ENCODE measurements around the gene SMTNL2.
"Not testable (repeated sequence)": the region's sequence is repeated elsewhere in the genome, so short reads cannot be mapped to it uniquely, and the experiment has no call there.

Gene SMTNL2

DNA sequence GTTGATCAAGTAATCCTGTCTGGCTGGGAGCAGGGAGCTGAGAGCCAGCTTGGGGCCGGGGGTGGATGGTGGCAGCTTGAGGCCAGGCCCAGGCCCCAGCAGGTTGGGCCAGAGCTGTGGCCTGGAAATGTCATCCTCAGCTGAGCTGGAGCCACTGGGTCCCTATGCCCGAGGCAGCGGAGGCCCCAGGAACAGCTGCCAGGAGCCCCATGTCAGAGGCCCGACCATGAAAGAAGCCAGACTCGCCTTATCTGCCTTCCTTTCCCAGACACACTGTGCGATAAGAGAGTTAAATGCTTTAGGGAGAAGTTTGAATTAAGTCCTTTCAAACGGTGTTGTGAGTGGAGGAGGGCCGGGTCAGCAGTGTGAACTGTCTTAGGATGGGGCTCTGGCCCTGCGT, 3.5 kb downstream of the SMTNL2 start:
- DNase-seq, result no peak

- no peak for DNase-seq
These were observed 4.1 kb downstream of the SMTNL2 start for GRCh38 chr17:4588391-4588790.

DNA sequence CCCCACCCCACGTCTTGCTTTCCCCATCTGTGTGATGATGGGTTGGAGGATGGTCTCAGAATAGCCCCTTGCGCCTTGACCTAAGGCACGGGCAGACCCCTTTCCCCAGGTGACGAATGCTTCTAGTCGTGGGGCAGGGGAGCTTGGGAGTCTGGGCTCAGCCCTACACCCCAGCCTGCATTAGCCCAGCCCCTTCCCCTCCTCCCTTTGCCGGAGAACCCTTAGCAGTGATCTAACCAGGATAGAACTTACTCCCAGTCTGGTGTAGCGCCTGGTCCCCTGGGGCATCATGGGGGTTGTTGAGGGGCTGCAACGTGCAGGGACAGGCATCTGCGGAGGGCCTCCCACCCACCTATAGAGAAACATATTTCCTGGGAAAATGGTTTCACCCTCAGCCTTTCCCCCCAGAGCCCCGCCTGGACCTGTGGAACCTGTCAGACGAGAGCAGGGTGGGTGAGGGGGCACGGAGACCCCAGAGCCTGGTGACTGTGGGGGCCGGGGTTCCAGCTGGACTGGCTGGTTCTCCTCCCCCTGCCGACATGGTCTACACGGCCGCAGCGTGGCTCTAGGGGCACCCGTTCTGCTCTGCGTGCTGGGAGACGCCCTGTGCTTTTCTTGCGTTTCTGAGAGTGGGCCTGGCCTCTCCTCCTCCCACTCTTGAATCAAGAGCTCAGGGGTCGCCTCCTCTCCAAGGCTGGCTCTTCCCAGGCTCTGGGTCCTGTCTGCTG, 4.7 kb downstream of the SMTNL2 start:
- no peak for DNase-seq

- not testable (repeated sequence) for DNase-seq
These were observed 5.7 kb downstream of the SMTNL2 start for GRCh38 chr17:4590042-4590441.

DNA sequence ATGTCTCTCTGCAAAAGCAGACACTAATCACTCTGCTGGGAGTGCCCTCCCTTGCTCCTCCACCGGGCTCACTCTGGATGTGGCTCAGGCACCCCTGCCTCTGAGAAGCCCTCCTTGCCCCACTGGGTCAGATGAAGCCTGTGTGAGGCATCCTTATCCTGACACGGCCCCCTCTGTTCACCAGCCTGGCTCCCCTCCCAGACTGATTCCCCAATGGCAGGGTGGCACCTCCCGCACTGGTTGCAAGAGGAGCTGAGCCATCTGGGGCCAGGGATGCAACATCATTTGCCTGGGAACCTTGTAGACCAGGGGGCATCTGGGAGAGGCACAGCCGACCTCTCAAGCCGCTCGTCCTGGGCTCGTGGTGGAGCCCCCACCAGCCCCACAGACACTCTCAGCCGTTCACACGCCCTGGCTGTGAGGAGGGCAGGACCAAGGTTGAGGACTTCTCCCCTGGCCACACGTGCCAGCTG, 6.7 kb downstream of the SMTNL2 start:
- DNase-seq, result no peak

DNA sequence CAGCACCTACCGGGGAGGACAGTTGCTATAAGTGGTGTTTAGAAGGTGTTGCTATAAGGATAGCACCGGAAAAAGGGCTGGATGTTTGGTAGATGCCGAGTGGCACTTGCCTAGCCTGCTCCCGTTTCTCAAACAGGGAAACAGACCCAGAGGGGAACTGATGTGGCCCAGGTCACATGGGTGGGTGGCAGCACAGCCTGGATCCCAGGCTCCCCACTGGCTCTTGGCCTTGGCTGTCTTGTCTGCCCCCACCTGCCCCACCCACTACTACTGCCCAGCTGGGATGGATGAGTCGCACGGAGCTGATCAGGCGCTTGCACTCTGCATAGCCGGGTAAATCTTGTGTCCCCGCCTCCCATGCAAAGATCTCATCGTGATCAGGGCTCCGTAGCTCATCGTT, 7.2 kb downstream of the SMTNL2 start:
- no peak for DNase-seq

DNA sequence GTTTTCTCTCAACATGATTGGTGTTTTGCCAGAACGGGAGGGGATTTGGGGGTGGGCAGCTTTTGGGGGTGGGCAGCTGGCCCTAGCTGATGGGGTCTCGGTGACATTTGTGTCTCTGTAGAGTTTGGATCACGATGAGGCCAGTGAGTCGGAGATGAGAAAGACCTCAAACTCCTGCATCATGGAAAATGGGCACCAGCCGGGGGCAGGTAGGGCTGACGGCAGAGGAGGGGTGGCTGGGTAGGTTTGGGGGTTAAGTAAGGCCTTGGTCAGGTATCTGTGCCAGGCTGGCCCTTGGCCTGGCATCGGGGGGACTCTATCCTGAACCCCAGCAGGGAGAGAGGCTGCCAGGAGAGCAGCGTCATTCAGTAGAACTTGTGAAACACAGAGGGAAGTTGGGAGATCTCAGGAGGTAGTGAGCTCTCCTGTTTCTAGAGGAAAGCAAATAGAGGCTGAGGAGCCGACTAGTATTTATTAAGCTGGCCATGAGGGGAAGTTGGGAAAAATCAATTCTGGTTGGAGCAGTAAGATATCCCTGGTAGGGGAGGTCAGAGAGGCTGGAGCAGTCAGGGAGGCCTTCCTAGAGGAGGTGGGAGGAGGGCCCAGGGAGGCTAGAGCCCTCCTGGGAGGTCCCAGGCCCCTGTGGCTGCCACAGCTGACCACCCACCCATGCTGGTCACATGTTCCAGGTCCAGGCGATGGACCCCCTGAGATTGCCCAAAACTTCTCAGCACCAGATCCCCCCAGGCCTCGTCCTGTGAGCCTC, 8.1 kb downstream of the SMTNL2 start:
- no peak for DNase-seq

DNA sequence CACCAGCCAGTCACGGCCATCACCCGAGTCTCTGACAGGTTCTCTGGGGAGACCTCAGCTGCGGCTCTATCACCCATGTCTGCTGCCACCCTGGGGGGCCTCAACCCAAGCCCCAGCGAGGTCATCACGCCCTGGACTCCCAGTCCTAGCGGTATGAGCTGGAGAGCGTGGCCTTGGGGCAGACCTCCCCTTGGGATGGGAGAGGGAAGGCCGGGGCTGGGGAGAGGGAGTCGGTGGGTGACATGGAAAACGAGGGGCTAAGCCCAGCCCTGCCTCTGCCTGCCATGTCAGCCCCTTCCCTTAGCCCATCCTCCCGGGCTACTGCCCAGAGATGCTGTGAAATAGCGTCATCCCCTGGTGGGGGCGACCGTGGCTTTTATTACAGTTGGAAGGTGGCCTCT, 8.7 kb downstream of the SMTNL2 start:
- no peak for DNase-seq

DNA sequence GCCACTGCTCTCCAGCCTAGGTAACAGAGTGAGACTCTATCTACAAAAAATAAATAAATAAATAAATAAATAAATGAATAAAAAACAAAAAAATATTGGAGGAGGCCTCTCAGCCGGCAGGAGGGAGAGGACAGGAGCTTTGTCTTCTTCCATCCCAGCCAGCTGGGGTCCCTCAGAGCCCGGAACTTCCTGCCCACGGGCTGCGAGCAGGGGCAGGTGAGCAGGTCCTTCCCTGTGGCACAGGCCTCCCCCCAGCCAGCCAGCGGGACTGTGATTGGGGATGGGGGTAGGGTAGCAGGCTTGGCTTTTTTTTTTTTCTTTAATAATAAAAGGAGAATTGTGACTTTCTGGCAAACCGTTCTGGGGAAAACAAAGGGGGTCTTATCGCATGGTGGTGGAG, 10.1 kb downstream of the SMTNL2 start:
- no peak for DNase-seq

DNA sequence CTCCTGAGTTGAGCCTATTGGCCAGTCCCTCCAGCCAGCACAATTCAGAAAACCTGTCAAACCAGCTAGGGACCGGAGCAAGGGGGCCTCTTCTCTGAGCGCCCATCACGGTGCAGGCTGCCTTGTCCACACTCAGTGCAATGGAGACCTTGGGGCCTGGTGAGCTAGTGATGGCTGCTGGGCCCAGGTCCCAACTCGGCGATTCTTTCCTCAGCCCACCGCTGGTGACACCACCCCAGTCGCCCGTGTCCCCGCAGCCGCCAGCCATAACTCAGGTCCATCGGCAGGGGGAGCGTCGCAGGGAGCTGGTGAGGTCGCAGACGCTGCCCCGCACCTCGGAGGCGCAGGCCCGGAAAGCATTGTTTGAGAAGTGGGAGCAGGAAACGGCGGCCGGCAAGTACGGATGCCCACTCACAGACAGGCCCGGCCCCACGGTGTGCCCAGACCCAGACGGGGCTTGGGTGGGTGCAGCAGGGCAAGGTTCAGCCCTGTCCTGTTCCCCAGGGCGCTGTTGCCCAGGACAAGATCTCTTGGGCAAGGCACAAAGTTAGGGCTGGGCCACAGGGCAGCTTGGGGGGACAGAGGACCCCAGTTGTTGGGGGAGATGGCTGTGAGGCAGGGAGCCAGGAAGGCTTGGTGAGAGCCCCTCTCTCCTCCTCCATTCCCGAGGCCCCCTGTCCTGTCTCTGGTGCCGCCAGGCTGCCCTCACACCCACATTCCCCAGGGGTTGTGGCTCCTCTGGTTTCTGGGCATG, 10.8 kb downstream of the SMTNL2 start:
- DNase-seq, result peak; percentile 18 to 21

DNA sequence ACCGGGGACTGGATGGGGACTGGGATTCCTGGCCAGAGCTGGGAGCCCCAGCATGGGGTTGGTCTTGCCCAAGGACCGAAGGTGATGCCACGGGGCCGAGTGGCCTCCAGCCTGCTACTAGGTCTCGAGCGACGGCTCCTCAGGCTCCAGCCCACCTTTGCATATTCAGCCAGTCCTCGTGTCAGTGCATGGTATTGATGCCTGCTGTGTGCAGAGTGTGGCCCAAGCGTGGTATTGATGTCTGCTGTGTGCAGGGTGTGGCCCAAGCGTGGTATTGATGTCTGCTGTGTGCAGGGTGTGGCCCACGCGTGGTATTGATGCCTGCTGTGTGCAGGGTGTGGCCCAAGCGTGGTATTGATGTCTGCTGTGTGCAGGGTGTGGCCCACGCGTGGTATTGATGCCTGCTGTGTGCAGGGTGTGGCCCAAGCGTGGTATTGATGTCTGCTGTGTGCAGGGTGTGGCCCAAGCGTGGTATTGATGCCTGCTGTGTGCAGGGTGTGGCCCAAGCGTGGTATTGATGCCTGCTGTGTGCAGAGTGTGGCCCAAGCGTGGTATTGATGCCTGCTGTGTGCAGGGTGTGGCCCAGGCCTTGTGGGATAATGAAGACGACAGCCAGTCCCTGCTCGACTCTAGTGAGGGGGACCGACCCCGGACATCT, 11.5 kb downstream of the SMTNL2 start:
- not testable (repeated sequence) for DNase-seq

DNA sequence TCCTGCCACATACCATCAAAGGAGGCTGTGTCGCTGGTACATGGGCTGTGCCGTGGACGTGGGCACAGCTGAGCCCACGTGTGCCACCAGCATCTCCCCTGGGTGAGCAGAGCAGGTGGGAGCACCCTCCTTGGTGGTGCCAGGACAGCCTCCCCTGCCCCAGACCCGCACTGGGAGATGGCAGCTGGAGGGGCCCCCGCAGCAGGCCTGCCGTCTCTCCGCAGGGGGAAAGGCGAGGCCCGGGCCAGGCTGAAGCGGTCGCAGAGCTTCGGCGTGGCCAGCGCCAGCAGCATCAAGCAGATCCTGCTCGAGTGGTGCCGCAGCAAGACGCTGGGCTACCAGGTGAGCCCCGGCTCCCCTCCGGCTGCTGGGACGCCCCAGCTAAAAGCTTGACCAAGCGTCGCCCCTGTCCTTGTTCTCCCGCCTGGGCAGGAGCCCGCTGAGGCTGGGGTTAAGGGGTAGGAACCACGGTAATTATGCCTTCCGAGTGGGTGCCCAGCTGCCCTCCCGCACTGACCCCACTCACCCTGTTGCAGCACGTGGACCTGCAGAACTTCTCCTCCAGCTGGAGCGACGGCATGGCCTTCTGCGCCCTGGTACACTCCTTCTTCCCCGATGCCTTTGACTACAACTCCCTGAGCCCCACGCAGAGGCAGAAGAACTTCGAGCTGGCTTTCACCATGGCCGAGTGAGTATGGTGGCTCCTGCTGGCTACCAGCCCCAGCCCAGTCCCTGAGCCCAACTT, 12.5 kb downstream of the SMTNL2 start:
- no peak for DNase-seq

GRCh38 chr17:4597975-4598374, 13.6 kb downstream of the SMTNL2 start:
- DNase-seq, result no peak

- DNase-seq, result no peak
These were observed 14.6 kb downstream of the SMTNL2 start for GRCh38 chr17:4598776-4599504.

GRCh38 chr17:4599505-4600281, 15.4 kb downstream of the SMTNL2 start:
- DNase-seq, result no peak

- no peak for DNase-seq
These were observed 16.2 kb downstream of the SMTNL2 start for GRCh38 chr17:4600563-4600962.

DNA sequence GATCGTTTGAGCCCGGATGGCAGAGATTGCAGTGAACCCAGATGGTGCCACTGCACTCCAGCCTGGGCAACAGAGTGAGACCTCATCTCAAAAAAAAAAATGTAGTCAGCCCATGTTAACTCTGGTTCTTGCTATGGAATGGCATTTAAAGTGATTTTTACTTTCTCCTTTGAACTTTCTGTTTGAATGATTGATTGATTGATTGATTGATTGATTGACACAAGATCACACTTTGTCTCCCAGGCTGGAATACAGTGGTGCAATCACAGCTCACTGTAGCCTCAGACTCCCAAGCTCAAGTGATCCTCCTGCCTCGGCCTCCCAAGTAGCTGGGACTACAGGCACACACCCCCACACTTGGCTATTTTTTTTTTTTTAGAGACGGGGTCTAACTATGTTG, 17.0 kb downstream of the SMTNL2 start:
- DNase-seq, result no peak

DNA sequence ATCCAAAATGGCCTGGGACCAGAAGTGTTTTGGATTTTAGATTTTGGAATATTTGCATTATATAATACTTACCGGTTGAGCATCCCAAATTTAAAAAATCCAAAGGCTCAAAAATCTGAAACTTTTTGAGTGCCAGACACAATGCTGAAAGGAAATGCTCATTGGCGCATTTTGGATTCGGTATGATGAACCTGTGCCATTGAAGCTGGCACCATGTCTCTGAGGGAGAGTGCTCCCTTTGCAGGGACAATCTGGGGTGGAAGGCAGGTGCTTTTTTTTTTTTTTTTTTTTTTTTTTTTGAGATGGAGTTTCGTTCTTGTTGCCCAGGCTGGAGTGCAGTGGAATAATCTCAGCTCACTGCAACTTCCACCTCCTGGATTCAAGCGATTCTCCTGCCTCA, 17.7 kb downstream of the SMTNL2 start:
- DNase-seq, result no peak

- DNase-seq, result no peak
These were observed 19.8 kb downstream of the SMTNL2 start for GRCh38 chr17:4604111-4604644.

DNA sequence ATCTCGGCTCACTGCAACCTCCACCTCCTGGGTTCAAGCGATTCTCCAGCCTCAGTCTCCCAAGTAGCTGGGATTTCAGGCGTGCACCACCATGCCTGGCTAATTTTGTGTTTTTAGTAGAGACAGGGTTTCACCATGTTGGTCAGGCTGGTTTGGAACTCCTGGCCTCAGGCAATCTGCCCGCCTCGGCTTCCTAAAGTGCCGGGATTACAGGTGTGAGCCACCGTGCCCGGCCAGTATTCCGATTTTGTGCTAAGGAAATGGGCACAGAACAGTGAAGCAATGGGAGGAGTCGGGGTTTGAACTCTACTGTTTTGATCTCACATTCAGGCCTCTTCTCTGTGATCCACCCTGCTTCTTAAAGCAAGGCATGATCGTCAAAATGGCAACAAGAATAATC, 20.4 kb downstream of the SMTNL2 start:
- DNase-seq, result not testable (repeated sequence)

DNA sequence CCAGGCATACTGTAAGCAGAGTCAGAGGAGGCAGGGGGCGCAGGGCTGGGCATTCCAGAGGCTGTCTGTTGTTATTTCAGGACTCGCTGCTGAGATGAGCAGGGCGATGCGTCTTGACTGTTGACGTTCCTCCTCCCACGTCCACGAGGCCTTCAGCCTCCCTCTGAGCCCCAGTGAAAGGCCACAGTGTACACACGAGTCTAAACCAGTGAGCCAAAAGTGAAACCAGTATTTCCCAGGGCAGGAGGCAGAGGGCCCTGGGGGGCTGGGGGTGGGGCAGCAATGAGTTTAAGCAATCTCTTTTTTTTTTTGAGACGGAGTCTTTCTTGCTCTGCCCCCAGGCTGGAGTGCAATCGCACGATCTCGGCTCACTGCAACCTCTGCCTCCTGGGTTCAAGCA, 21.5 kb downstream of the SMTNL2 start:
- DNase-seq, result no peak

All from CD4-positive, alpha-beta T cell treated with Interferon alpha-2 for 1 hour (primary cell).